Measurements from ENCODE around the gene NR4A3.
A peak's percentile ranks its signal among the peaks of the same experiment; 100 is the strongest.

Gene NR4A3

GRCh38 chr9:99783799-99784198 is 37.9 kb upstream of the NR4A3 start:
- Histone ChIP-seq H3K27me3 (ENCODE audit: insufficient read depth, insufficient read length) (no peaks in the 10 kb centered on the region), H3K36me3 (ENCODE audit: insufficient read depth, insufficient read length, low read length) (no peaks in the 10 kb centered on the region), H3K4me1 (ENCODE audit: insufficient read depth, insufficient read length) (no peaks in the 10 kb centered on the region), H3K9ac (ENCODE audit: insufficient read length, low read depth) (no peak overlapping the region), H3K4me3 (ENCODE audit: insufficient read length, low read depth) (no peak overlapping the region), H3K9me3 (ENCODE audit: insufficient read depth, low read length) (no peaks in the 10 kb centered on the region)
- no peak for DNase-seq (ENCODE audit: low read depth, low spot score)
- TF ChIP-seq ZNF274 (IDR thresholded peaks at IDR 0.05; ENCODE audit: low read depth, low read length) (no peak), YY1 (IDR thresholded peaks at IDR 0.05; ENCODE audit: insufficient read depth, insufficient read length) (no peak), SUZ12 (IDR thresholded peaks at IDR 0.05; ENCODE audit: extremely low read depth, insufficient read depth, insufficient read length) (no peak)

GRCh38 chr9:99785010-99785590 is 36.6 kb upstream of the NR4A3 start:
- peak; percentile 50 for DNase-seq (ENCODE audit: low read depth, low spot score)
- Histone ChIP-seq H3K4me3 (ENCODE audit: insufficient read length, low read depth) (no peak overlapping the region), H3K9me3 (ENCODE audit: insufficient read depth, low read length) (no peaks in the 10 kb centered on the region), H3K27me3 (ENCODE audit: insufficient read depth, insufficient read length) (no peaks in the 10 kb centered on the region), H3K36me3 (ENCODE audit: insufficient read depth, insufficient read length, low read length) (no peaks in the 10 kb centered on the region), H3K4me1 (ENCODE audit: insufficient read depth, insufficient read length) (no peaks in the 10 kb centered on the region), H3K9ac (ENCODE audit: insufficient read length, low read depth) (no peak overlapping the region)
- TF ChIP-seq ZNF274 (IDR thresholded peaks at IDR 0.05; ENCODE audit: low read depth, low read length) (no peak), YY1 (IDR thresholded peaks at IDR 0.05; ENCODE audit: insufficient read depth, insufficient read length) (no peak), SUZ12 (IDR thresholded peaks at IDR 0.05; ENCODE audit: extremely low read depth, insufficient read depth, insufficient read length) (no peak)

GRCh38 chr9:99787556-99787955 is 34.1 kb upstream of the NR4A3 start:
- H3K9ac ChIP-seq (ENCODE audit: insufficient read length, low read depth): no peak overlapping the region
- H3K36me3 ChIP-seq (ENCODE audit: insufficient read depth, insufficient read length, low read length): no peaks in the 10 kb centered on the region
- no peaks in the 10 kb centered on the region for H3K9me3 ChIP-seq (ENCODE audit: insufficient read depth, low read length)
- H3K4me3 ChIP-seq (ENCODE audit: insufficient read length, low read depth): no peak overlapping the region
- no peaks in the 10 kb centered on the region for H3K4me1 ChIP-seq (ENCODE audit: insufficient read depth, insufficient read length)
- H3K27me3 ChIP-seq (ENCODE audit: insufficient read depth, insufficient read length): no peaks in the 10 kb centered on the region
- no peak for DNase-seq (ENCODE audit: low read depth, low spot score)
- no peak for TF ChIP-seq ZNF274 (IDR thresholded peaks at IDR 0.05; ENCODE audit: low read depth, low read length)
- no peak for TF ChIP-seq YY1 (IDR thresholded peaks at IDR 0.05; ENCODE audit: insufficient read depth, insufficient read length)
- no peak for TF ChIP-seq SUZ12 (IDR thresholded peaks at IDR 0.05; ENCODE audit: extremely low read depth, insufficient read depth, insufficient read length)

- no peaks in the 10 kb centered on the region for H3K27me3 ChIP-seq (ENCODE audit: insufficient read depth, insufficient read length)
- TF ChIP-seq SUZ12 (IDR thresholded peaks at IDR 0.05; ENCODE audit: extremely low read depth, insufficient read depth, insufficient read length): no peak
- TF ChIP-seq ZNF274 (IDR thresholded peaks at IDR 0.05; ENCODE audit: low read depth, low read length): no peak
- TF ChIP-seq YY1 (IDR thresholded peaks at IDR 0.05; ENCODE audit: insufficient read depth, insufficient read length): no peak
Measured at GRCh38 chr9:99793528-99793927, 28.2 kb upstream of the NR4A3 start.

GRCh38 chr9:99796231-99796630 is 25.5 kb upstream of the NR4A3 start:
- no peak for DNase-seq (ENCODE audit: low read depth, low spot score)
- Histone ChIP-seq H3K4me1 (ENCODE audit: insufficient read depth, insufficient read length) (no peaks in the 10 kb centered on the region), H3K36me3 (ENCODE audit: insufficient read depth, insufficient read length, low read length) (peaks cover 3% of the 10 kb centered on the region), H3K9me3 (ENCODE audit: insufficient read depth, low read length) (no peaks in the 10 kb centered on the region), H3K27me3 (ENCODE audit: insufficient read depth, insufficient read length) (no peaks in the 10 kb centered on the region), H3K9ac (ENCODE audit: insufficient read length, low read depth) (no peak overlapping the region), H3K4me3 (ENCODE audit: insufficient read length, low read depth) (no peak overlapping the region)
- TF ChIP-seq YY1 (IDR thresholded peaks at IDR 0.05; ENCODE audit: insufficient read depth, insufficient read length): no peak
- no peak for TF ChIP-seq ZNF274 (IDR thresholded peaks at IDR 0.05; ENCODE audit: low read depth, low read length)
- TF ChIP-seq SUZ12 (IDR thresholded peaks at IDR 0.05; ENCODE audit: extremely low read depth, insufficient read depth, insufficient read length): no peak

More at GRCh38 chr9:99793528-99793927, 28.2 kb upstream of the NR4A3 start:
- Histone ChIP-seq H3K9me3 (ENCODE audit: insufficient read depth, low read length) (no peaks in the 10 kb centered on the region), H3K9ac (ENCODE audit: insufficient read length, low read depth) (no peak overlapping the region), H3K36me3 (ENCODE audit: insufficient read depth, insufficient read length, low read length) (no peaks in the 10 kb centered on the region), H3K4me3 (ENCODE audit: insufficient read length, low read depth) (no peak overlapping the region), H3K4me1 (ENCODE audit: insufficient read depth, insufficient read length) (no peaks in the 10 kb centered on the region)
- DNase-seq (ENCODE audit: low read depth, low spot score): no peak

- TF ChIP-seq SUZ12 (IDR thresholded peaks at IDR 0.05; ENCODE audit: extremely low read depth, insufficient read depth, insufficient read length) (no peak), YY1 (IDR thresholded peaks at IDR 0.05; ENCODE audit: insufficient read depth, insufficient read length) (no peak), ZNF274 (IDR thresholded peaks at IDR 0.05; ENCODE audit: low read depth, low read length) (no peak)
- no peak for DNase-seq (ENCODE audit: low read depth, low spot score)
- Histone ChIP-seq H3K4me3 (ENCODE audit: insufficient read length, low read depth) (no peak overlapping the region), H3K27me3 (ENCODE audit: insufficient read depth, insufficient read length) (no peaks in the 10 kb centered on the region), H3K4me1 (ENCODE audit: insufficient read depth, insufficient read length) (no peaks in the 10 kb centered on the region), H3K9ac (ENCODE audit: insufficient read length, low read depth) (no peak overlapping the region), H3K9me3 (ENCODE audit: insufficient read depth, low read length) (no peaks in the 10 kb centered on the region), H3K36me3 (ENCODE audit: insufficient read depth, insufficient read length, low read length) (peaks cover 13% of the 10 kb centered on the region)
Measured at GRCh38 chr9:99801775-99802174, 19.9 kb upstream of the NR4A3 start.

GRCh38 chr9:99803694-99804093 is 18.0 kb upstream of the NR4A3 start:
- TF ChIP-seq ZNF274 (IDR thresholded peaks at IDR 0.05; ENCODE audit: low read depth, low read length): no peak
- TF ChIP-seq SUZ12 (IDR thresholded peaks at IDR 0.05; ENCODE audit: extremely low read depth, insufficient read depth, insufficient read length): no peak
- TF ChIP-seq YY1 (IDR thresholded peaks at IDR 0.05; ENCODE audit: insufficient read depth, insufficient read length): no peak
- Histone ChIP-seq H3K9ac (ENCODE audit: insufficient read length, low read depth) (no peak overlapping the region), H3K4me1 (ENCODE audit: insufficient read depth, insufficient read length) (no peaks in the 10 kb centered on the region), H3K4me3 (ENCODE audit: insufficient read length, low read depth) (no peak overlapping the region), H3K9me3 (ENCODE audit: insufficient read depth, low read length) (no peaks in the 10 kb centered on the region), H3K27me3 (ENCODE audit: insufficient read depth, insufficient read length) (no peaks in the 10 kb centered on the region), H3K36me3 (ENCODE audit: insufficient read depth, insufficient read length, low read length) (peaks cover 16% of the 10 kb centered on the region)
- DNase-seq (ENCODE audit: low read depth, low spot score): no peak
